ENCODE data around the gene SFXN5.

SFXN5 gene

GRCh38 chr2:72949045-72949444 lies 122.5 kb downstream of the SFXN5 start:
- no peak for DNase-seq
- H3K79me2 ChIP-seq (ENCODE audit: control insufficient read depth, insufficient read depth, low read length), result no peaks in the 10 kb centered on the region
- no peak overlapping the region for H3K4me2 ChIP-seq (ENCODE audit: low read length)
- no peak overlapping the region for H2BK120ac ChIP-seq (ENCODE audit: low read depth, low read length)
- H3K36me3 ChIP-seq (ENCODE audit: control insufficient read depth, insufficient read depth, low read length), result no peaks in the 10 kb centered on the region
- no peak overlapping the region for H2BK5ac ChIP-seq (ENCODE audit: low read length)
- no peaks in the 10 kb centered on the region for H3K27me3 ChIP-seq (ENCODE audit: insufficient read depth, low read length, poor library complexity)
- no peak overlapping the region for H4K5ac ChIP-seq (ENCODE audit: low read length)
- H3K23ac ChIP-seq (ENCODE audit: low read length), result no peak overlapping the region
- H2BK15ac ChIP-seq (replicated peaks; ENCODE audit: low read depth), result no peak overlapping the region
- H3K56ac ChIP-seq (ENCODE audit: low read length), result no peak overlapping the region
- no peaks in the 10 kb centered on the region for H3K79me1 ChIP-seq (ENCODE audit: low read length)
- H3K4me1 ChIP-seq (ENCODE audit: control insufficient read depth, low read depth, low read length), result peaks cover 5% of the 10 kb centered on the region
- H3K18ac ChIP-seq (ENCODE audit: low read length), result no peak overlapping the region
- H3K4ac ChIP-seq (ENCODE audit: low read depth, low read length), result no peak overlapping the region
- H3K27ac ChIP-seq (ENCODE audit: low read depth, low read length), result no peak overlapping the region
- no CpG with 5 or more reads among the region's 2 CpGs for WGBS (ENCODE audit: extremely low coverage, insufficient coverage, low lambda C conversion rate)
- H3K9ac ChIP-seq (ENCODE audit: low read length), result no peak overlapping the region
- H2AK5ac ChIP-seq (ENCODE audit: low read length), result no peak overlapping the region
- H3K4me3 ChIP-seq (ENCODE audit: low read length), result no peak overlapping the region
- no peak overlapping the region for H4K8ac ChIP-seq (ENCODE audit: low read depth, low read length)

- Histone ChIP-seq H3K79me1 (ENCODE audit: low read length) (no peaks in the 10 kb centered on the region), H2BK5ac (ENCODE audit: low read length) (no peak overlapping the region), H3K18ac (ENCODE audit: low read length) (no peak overlapping the region), H3K4me2 (ENCODE audit: low read length) (no peak overlapping the region), H3K56ac (ENCODE audit: low read length) (no peak overlapping the region), H2BK120ac (ENCODE audit: low read depth, low read length) (no peak overlapping the region), H3K36me3 (ENCODE audit: control insufficient read depth, insufficient read depth, low read length) (no peaks in the 10 kb centered on the region), H3K23ac (ENCODE audit: low read length) (no peak overlapping the region), H3K27ac (ENCODE audit: low read depth, low read length) (no peak overlapping the region), H3K4ac (ENCODE audit: low read depth, low read length) (no peak overlapping the region), H3K4me1 (ENCODE audit: control insufficient read depth, low read depth, low read length) (peaks cover 5% of the 10 kb centered on the region), H3K27me3 (ENCODE audit: insufficient read depth, low read length, poor library complexity) (no peaks in the 10 kb centered on the region), H4K5ac (ENCODE audit: low read length) (no peak overlapping the region), H3K4me3 (ENCODE audit: low read length) (no peak overlapping the region), H3K79me2 (ENCODE audit: control insufficient read depth, insufficient read depth, low read length) (no peaks in the 10 kb centered on the region), H2BK15ac (replicated peaks; ENCODE audit: low read depth) (no peak overlapping the region), H3K9ac (ENCODE audit: low read length) (no peak overlapping the region), H4K8ac (ENCODE audit: low read depth, low read length) (no peak overlapping the region), H2AK5ac (ENCODE audit: low read length) (no peak overlapping the region)
- WGBS (ENCODE audit: extremely low coverage, insufficient coverage, low lambda C conversion rate), result no CpG with 5 or more reads among the region's 10 CpGs
- no peak for DNase-seq
Observed at GRCh38 chr2:72947952-72948830, 123.3 kb downstream of the SFXN5 start.

- no peaks in the 10 kb centered on the region for H3K36me3 ChIP-seq (ENCODE audit: control insufficient read depth, insufficient read depth, low read length)
- H3K27me3 ChIP-seq (ENCODE audit: insufficient read depth, low read length, poor library complexity), result no peaks in the 10 kb centered on the region
- H2BK5ac ChIP-seq (ENCODE audit: low read length), result no peak overlapping the region
- H3K18ac ChIP-seq (ENCODE audit: low read length), result no peak overlapping the region
- WGBS (ENCODE audit: extremely low coverage, insufficient coverage, low lambda C conversion rate), result no CpG with 5 or more reads among the region's 9 CpGs
- no peak overlapping the region for H2AK5ac ChIP-seq (ENCODE audit: low read length)
- DNase-seq, result no peak
- H3K4ac ChIP-seq (ENCODE audit: low read depth, low read length), result no peak overlapping the region
- no peak overlapping the region for H3K4me3 ChIP-seq (ENCODE audit: low read length)
- H3K4me2 ChIP-seq (ENCODE audit: low read length), result no peak overlapping the region
- H4K8ac ChIP-seq (ENCODE audit: low read depth, low read length), result no peak overlapping the region
- H2BK15ac ChIP-seq (replicated peaks; ENCODE audit: low read depth), result no peak overlapping the region
- no peak overlapping the region for H3K9ac ChIP-seq (ENCODE audit: low read length)
- H2BK120ac ChIP-seq (ENCODE audit: low read depth, low read length), result no peak overlapping the region
- no peaks in the 10 kb centered on the region for H3K79me2 ChIP-seq (ENCODE audit: control insufficient read depth, insufficient read depth, low read length)
- no peaks in the 10 kb centered on the region for H3K4me1 ChIP-seq (ENCODE audit: control insufficient read depth, low read depth, low read length)
- H4K5ac ChIP-seq (ENCODE audit: low read length), result no peak overlapping the region
- no peak overlapping the region for H3K27ac ChIP-seq (ENCODE audit: low read depth, low read length)
- no peak overlapping the region for H3K56ac ChIP-seq (ENCODE audit: low read length)
- H3K23ac ChIP-seq (ENCODE audit: low read length), result no peak overlapping the region
- H3K79me1 ChIP-seq (ENCODE audit: low read length), result no peaks in the 10 kb centered on the region
Observed at GRCh38 chr2:72946466-72946865, 125.0 kb downstream of the SFXN5 start.

- Histone ChIP-seq H3K4me2 (ENCODE audit: low read length) (no peak overlapping the region), H3K4me1 (ENCODE audit: control insufficient read depth, low read depth, low read length) (no peaks in the 10 kb centered on the region), H3K4me3 (ENCODE audit: low read length) (no peak overlapping the region), H2BK120ac (ENCODE audit: low read depth, low read length) (no peak overlapping the region), H3K36me3 (ENCODE audit: control insufficient read depth, insufficient read depth, low read length) (no peaks in the 10 kb centered on the region), H3K23ac (ENCODE audit: low read length) (no peak overlapping the region), H2BK5ac (ENCODE audit: low read length) (no peak overlapping the region), H2AK5ac (ENCODE audit: low read length) (no peak overlapping the region), H4K8ac (ENCODE audit: low read depth, low read length) (no peak overlapping the region), H3K18ac (ENCODE audit: low read length) (no peak overlapping the region), H2BK15ac (replicated peaks; ENCODE audit: low read depth) (no peak overlapping the region), H3K79me2 (ENCODE audit: control insufficient read depth, insufficient read depth, low read length) (no peaks in the 10 kb centered on the region), H3K79me1 (ENCODE audit: low read length) (no peaks in the 10 kb centered on the region), H3K4ac (ENCODE audit: low read depth, low read length) (no peak overlapping the region), H4K5ac (ENCODE audit: low read length) (no peak overlapping the region), H3K56ac (ENCODE audit: low read length) (no peak overlapping the region), H3K9ac (ENCODE audit: low read length) (no peak overlapping the region), H3K27me3 (ENCODE audit: insufficient read depth, low read length, poor library complexity) (no peaks in the 10 kb centered on the region), H3K27ac (ENCODE audit: low read depth, low read length) (no peak overlapping the region)
- WGBS (ENCODE audit: extremely low coverage, insufficient coverage, low lambda C conversion rate), result no CpG with 5 or more reads among the region's 9 CpGs
- DNase-seq, result no peak
Observed at GRCh38 chr2:72945450-72946019, 126.0 kb downstream of the SFXN5 start.

GRCh38 chr2:72944804-72945449 lies 126.6 kb downstream of the SFXN5 start:
- no peak overlapping the region for H4K8ac ChIP-seq (ENCODE audit: low read depth, low read length)
- no peaks in the 10 kb centered on the region for H3K79me1 ChIP-seq (ENCODE audit: low read length)
- H3K4me2 ChIP-seq (ENCODE audit: low read length), result no peak overlapping the region
- no peak overlapping the region for H4K5ac ChIP-seq (ENCODE audit: low read length)
- H3K56ac ChIP-seq (ENCODE audit: low read length), result no peak overlapping the region
- H3K4ac ChIP-seq (ENCODE audit: low read depth, low read length), result no peak overlapping the region
- H3K27me3 ChIP-seq (ENCODE audit: insufficient read depth, low read length, poor library complexity), result no peaks in the 10 kb centered on the region
- WGBS (ENCODE audit: extremely low coverage, insufficient coverage, low lambda C conversion rate), result no CpG with 5 or more reads among the region's 16 CpGs
- H2AK5ac ChIP-seq (ENCODE audit: low read length), result no peak overlapping the region
- H3K79me2 ChIP-seq (ENCODE audit: control insufficient read depth, insufficient read depth, low read length), result no peaks in the 10 kb centered on the region
- H3K27ac ChIP-seq (ENCODE audit: low read depth, low read length), result no peak overlapping the region
- H3K9ac ChIP-seq (ENCODE audit: low read length), result no peak overlapping the region
- H3K4me1 ChIP-seq (ENCODE audit: control insufficient read depth, low read depth, low read length), result no peaks in the 10 kb centered on the region
- no peak for DNase-seq
- no peak overlapping the region for H3K4me3 ChIP-seq (ENCODE audit: low read length)
- H3K23ac ChIP-seq (ENCODE audit: low read length), result no peak overlapping the region
- H2BK120ac ChIP-seq (ENCODE audit: low read depth, low read length), result no peak overlapping the region
- no peak overlapping the region for H2BK5ac ChIP-seq (ENCODE audit: low read length)
- no peaks in the 10 kb centered on the region for H3K36me3 ChIP-seq (ENCODE audit: control insufficient read depth, insufficient read depth, low read length)
- no peak overlapping the region for H2BK15ac ChIP-seq (replicated peaks; ENCODE audit: low read depth)
- H3K18ac ChIP-seq (ENCODE audit: low read length), result no peak overlapping the region

All from mesendoderm (in vitro differentiated cells).